OCI-LY1 (cell line): Measurements from ENCODE around the gene PTPRO.

Source experiments
- CTCF ChIP-seq: fragments of 200-600 bp; sonication (generic), shearing (Covaris generic); IDR thresholded peaks from 2 replicates; pipeline ENCODE4 v1.5.1; 2017; ENCODE audit warnings: mild to moderate bottlenecking, antibody characterized with exemption, low read length, moderate library complexity, mixed read lengths
- EZH2 ChIP-seq: fragments of 200-600 bp; sonication (generic), shearing (Covaris generic); IDR thresholded peaks from 2 replicates; pipeline ENCODE4 v1.8.0; 2017; ENCODE audit warnings: borderline replicate concordance, mixed run types, mild to moderate bottlenecking, antibody characterized with exemption, low read length, moderate library complexity, mixed read lengths

GRCh38 chr12:15329891-15330290 is 7.6 kb downstream of the PTPRO start:
- TF ChIP-seq CTCF (no peak), EZH2 (no peak)
